Breast epithelium (tissue), 3 donors: ENCODE data around the gene RPS6KA4.

Source experiments
- POLR2A ChIP-seq: fragments of 450-650 bp; IDR thresholded peaks from one replicate; pipeline ENCODE4 v1.6.1; 2016; ENCODE audit warnings: antibody characterized with exemption, mild to moderate bottlenecking, moderate library complexity
- POLR2AphosphoS5 ChIP-seq, 3 donors: sonication (generic); formaldehyde crosslinking; IDR thresholded peaks; one replicate each; pipeline ENCODE4 v1.6.1; 2017; ENCODE audit warnings: antibody characterized with exemption in 3 of 3
- TF ChIP-seq, protein P1 (sequence below), 3 donors: fragments of 450-650 bp; IDR thresholded peaks; one replicate each; pipeline ENCODE4 v1.5.1; 2016 to 2017; ENCODE audit warnings: antibody characterized with exemption in 3 of 3, mild to moderate bottlenecking in 3 of 3, moderate library complexity in 3 of 3

DNA sequence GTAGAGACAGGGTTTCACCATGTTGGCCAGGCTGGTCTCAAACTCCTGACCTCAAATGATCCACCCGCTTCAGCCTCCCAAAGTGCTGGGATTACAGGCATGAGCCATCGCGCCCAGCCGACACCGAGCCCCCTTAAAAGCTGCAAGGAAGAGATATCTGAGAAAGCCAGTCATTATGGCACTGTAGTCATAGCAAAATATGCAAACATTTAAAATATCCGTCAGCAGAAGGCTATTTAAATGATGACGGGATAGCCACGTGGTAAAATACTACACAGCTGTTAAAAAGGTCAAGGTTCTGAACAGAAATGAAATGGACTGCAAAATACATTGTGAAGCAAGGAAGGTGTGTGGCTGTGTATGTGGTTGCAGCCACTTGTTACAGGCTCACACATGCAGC, 25.4 kb upstream of the RPS6KA4 start:
- TF ChIP-seq POLR2AphosphoS5 (IDR thresholded peaks at IDR 0.05) (no peak), POLR2A (no peak)
- TF ChIP-seq, protein P1, sequence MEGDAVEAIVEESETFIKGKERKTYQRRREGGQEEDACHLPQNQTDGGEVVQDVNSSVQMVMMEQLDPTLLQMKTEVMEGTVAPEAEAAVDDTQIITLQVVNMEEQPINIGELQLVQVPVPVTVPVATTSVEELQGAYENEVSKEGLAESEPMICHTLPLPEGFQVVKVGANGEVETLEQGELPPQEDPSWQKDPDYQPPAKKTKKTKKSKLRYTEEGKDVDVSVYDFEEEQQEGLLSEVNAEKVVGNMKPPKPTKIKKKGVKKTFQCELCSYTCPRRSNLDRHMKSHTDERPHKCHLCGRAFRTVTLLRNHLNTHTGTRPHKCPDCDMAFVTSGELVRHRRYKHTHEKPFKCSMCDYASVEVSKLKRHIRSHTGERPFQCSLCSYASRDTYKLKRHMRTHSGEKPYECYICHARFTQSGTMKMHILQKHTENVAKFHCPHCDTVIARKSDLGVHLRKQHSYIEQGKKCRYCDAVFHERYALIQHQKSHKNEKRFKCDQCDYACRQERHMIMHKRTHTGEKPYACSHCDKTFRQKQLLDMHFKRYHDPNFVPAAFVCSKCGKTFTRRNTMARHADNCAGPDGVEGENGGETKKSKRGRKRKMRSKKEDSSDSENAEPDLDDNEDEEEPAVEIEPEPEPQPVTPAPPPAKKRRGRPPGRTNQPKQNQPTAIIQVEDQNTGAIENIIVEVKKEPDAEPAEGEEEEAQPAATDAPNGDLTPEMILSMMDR (IDR thresholded peaks at IDR 0.05): no peak
